HG03280 (cell line): ENCODE results near the gene FOXK1.
"Not testable (repeated sequence)": the region's sequence is repeated elsewhere in the genome, so short reads cannot be mapped to it uniquely, and the experiment has no call there.

Experiments used
- ATAC-seq: cut with Tn5 transposase; IDR thresholded peaks from one replicate; pipeline ENCODE4 v1.9.1; 2021; ENCODE audit warnings: mild to moderate bottlenecking, moderate library complexity; ENCODE audit not compliant: unreplicated experiment

The FOXK1 gene

DNA sequence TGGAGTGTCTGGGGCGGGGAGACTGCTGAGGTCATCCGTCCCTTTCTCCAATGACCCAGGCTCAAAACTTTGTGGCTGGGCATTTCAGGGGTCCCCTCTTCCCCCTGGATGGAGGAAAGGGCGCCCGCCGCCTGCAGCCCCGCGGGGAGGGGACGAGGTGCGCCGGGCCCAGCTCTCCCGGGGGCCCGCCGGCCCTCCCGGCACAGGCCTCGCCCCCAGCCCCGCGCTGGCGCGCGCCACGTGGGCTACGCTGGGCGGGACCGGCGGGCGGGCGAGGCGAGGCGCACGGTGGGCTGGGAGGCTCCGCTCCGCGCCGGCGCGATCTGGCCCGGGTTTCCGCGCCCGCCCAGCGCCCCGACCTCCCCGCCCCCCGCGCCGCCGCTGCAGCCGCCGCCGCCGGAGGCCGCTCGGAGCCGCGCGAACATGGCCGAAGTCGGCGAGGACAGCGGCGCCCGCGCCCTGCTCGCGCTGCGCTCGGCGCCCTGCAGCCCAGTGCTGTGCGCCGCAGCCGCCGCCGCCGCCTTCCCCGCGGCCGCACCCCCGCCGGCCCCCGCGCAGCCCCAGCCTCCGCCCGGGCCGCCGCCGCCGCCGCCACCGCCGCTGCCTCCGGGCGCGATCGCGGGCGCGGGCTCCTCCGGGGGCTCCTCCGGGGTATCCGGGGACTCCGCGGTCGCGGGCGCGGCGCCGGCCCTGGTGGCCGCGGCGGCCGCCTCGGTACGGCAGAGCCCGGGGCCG lies at the start of gene FOXK1:
Gene FOXK1 (plus strand): TSS at position 410 of the 735 bp plus-strand sequence. CDS start 14 bp downstream, at position 424.
- peak; percentile 71 for ATAC-seq

GRCh38 chr7:4633012-4633411 lies 49.1 kb upstream of the FOXK1 start:
- ATAC-seq, result no peak

- ATAC-seq, result no peak
Observed at GRCh38 chr7:4634166-4634565, 47.9 kb upstream of the FOXK1 start.

DNA sequence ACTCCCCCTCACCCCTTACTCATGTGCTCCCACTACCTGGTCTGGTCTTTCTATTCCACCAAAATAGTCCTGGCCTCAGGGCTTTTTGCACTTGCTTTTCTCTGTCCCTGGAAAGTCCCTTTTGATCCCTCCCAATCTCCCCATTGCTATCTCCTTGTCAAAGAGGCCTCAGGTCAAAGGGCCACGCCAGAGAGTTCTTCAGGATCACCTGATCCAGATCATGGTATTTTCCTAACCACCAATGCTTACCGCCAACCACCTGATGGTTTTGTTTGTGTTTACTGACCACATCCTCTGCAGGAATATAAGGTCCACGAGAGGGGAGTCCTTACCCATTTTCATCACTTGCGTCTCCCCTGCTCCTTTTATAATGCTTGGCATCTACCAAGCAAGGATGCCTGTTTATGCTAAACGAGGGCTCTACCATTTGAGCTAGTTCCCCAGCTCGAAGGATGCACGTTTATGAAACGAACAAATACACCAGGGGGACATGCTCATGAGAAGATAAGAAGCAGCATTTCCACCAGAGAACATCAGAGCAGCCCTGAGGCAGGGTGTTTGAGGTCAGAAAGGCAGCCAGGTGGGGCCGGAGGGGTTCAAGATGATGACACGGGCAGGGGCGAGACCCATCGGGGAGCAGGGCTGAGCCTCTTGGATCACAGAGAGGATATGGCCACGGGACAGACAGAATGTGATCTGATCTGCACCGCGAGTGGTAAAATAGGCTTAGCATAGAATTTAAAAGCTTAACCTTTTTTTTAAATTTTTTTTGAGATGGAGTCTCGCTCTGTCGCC lies 43.1 kb upstream of the FOXK1 start:
- no peak for ATAC-seq

DNA sequence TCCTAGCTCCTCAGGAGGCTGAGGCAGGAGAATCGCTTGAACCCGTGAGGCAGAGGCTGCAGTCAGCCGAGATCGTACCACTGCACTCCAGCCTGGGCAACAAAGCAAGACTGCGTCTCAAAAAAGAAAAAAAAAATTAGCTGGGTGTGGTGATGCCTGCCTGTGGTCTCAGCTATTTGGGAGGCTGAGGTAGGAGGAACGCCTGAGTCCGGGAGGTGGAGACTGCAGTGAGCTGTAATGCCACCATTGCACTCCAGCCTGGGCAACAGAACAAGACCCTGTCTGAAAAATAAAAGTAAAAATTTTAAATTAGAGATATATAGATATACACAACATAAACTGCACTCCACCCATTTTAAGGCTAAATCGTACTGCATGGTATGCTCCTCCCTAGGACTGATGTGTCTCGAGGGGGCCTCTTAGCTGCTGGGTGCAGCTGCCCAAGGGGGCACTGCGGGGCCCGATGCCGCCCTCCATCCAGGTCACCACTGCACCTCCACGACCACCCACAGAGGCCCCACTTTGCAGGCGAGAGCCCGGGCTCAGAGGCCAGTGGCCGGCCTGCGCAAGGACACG lies 40.9 kb upstream of the FOXK1 start:
- ATAC-seq, result no peak

- peak; percentile 79 for ATAC-seq
Observed at GRCh38 chr7:4641667-4642467, 40.2 kb upstream of the FOXK1 start.

- no peak for ATAC-seq
Observed at GRCh38 chr7:4642468-4643203, 39.5 kb upstream of the FOXK1 start.

DNA sequence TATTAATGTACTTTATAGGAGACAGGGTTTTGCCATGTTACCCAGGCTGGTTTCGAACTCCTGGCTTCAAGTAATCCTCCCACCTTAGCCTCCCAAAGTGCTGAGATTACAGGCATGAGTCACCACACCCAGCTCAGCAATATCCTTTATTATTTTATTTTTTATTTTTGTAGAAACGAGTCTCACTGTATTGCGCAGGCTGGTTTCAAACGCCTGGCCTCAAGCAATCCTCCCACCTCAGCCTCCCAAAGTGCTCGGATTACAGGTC lies 39.0 kb upstream of the FOXK1 start:
- ATAC-seq, result not testable (repeated sequence)

DNA sequence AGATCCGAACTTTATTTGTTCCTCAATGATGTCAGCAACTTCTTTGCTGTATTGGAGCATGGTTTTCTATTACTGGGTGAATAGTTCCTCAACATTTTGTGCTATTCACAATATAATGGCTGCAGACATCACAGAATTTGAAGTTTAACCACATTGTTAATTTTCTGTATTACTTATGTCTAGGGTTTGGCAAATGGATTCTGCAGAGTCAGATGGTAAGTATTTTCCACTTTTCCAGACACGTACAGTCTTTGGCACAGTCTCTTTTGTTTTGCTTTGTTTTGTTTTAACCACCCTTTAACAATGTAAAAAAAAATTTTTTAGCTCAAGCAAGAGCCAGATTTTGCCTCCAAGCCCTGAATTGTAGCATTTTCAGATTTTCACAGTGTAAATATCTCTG lies 36.8 kb upstream of the FOXK1 start:
- ATAC-seq, result no peak

DNA sequence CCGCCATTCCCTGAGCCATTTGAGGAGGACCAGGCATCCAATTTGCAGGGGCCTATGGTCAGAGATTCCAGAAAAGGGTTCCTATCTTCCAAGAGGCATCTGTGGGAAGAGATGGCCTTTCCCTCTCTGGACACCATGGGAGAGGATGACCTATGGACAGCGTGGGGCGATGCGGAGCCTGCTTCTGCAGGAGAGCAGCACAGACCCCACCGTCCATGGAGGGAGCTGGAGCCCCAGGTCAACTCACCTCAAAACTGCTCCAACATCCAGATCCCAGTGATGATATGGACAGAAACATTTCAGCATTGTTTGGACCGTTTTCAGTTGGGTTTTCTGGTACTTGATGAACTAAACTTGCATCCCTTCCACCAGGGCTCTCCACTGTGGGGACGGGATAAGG lies 34.0 kb upstream of the FOXK1 start:
- ATAC-seq, result no peak

DNA sequence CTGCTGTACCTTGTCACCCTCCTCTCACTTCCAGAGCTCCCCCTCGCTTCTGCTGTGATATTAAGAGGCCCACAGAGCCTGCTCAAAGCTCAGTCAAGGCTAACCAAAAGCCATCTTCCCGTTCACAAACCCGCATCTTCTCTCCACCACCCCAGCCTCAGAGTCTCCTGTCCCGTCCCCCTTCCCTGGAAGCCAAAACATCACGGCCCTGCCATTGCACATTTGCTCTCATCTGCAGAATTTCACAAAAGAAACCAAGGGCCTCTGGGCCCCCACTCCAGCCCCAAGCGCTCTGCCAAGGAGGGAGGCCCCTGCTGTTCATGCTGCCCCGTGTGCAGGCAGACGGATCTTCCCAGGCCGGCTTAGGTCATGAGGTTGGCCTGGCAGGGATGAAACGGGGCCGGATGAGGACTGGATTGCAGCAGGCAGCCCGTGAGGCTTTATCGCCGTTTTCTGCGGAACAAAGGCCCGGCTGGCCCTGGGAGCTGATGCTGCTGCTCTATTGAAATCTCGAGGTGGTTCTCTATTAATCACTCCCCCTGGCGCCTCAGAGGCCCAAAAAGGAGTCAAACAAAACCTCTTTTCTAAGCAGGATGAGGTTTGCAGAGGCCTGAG lies 31.6 kb upstream of the FOXK1 start:
- ATAC-seq, result no peak

- ATAC-seq, result no peak
Observed at GRCh38 chr7:4653771-4654170, 28.3 kb upstream of the FOXK1 start.

DNA sequence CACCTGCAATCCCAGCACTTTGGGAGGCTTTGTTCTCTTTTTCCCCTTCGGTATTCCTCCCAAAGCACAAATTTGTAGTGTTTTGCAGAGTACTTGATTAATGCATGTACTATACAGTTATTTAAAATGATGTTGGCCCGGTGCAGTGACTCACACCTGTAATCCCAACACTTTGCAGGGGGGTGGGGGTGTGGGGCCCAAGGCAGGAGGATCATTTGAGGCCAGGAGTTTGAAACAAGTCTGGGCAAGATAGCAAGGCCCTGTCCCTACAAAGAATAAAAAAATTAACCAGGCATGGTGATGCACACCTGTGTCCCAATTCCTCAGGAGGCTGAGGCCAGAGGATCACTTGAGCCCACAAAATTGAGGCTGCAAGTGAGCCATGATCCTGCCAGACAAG lies 26.8 kb upstream of the FOXK1 start:
- no peak for ATAC-seq

DNA sequence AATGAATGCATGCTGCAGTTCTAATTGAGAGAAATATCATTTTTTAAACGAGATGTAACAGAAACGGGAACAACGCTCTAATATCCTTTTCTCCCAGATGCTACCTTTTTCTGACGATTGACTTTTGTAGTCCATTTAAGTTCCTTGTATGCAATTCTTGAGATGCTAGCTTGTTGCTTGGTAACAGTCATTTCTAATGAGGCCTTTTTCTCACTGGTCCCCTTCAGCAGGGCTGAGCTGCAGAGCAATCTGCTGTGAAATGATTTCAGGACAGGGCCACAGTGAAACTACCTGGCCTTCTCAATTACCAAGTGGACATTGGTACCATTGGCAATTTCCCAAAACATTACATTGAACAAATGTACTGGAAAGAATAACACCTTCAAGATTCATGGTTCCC lies 26.2 kb upstream of the FOXK1 start:
- ATAC-seq, result no peak

DNA sequence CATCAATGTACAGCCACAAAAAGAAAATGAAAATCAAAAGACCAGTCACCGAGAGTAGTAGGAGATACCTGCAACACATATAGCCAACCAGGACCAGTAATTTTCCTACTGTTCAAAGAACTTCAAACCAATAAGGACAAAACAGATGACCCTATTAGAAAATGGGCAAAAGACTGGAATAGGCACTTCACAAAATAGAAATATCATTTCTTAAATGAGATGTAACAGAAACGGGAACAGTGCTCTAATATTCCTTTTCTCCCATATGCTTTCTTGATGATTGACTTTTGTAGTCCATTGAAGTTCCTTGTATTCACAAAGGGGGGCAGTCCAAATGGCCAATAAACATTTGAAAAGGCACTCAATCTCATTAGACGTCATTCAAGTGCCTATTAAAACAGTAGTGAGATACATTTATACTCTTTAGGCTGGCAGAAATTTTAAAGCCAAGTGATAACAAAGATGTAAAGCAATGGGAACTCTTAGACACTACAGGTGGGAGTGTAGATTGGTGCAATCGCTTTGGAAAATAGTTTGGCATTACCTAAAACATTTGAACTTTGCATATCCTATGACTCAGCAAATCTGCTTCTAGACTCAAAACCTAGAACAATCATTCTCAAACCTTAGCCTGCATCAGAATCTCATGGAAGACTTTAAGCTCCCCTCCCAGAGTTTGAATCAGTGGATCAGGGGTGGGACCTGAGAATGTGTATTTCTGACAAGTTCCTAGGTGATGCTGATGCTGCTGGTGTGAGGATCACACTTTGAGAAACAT lies 24.3 kb upstream of the FOXK1 start:
- ATAC-seq, result no peak

GRCh38 chr7:4659551-4660286 lies 22.4 kb upstream of the FOXK1 start:
- ATAC-seq, result no peak

GRCh38 chr7:4661871-4662270 lies 20.2 kb upstream of the FOXK1 start:
- ATAC-seq, result no peak

- no peak for ATAC-seq
Observed at GRCh38 chr7:4663239-4664018, 18.7 kb upstream of the FOXK1 start.
